Urothelium cell line (cell line): ENCODE data around the gene SYNGAP1.
"Not testable (repeated sequence)": the region's sequence is repeated elsewhere in the genome, so short reads cannot be mapped to it uniquely, and the experiment has no call there.

ENCODE experiments used
- DNase-seq: peaks from one replicate; pipeline ENCODE4 v3.0.0; 2011; ENCODE audit warnings: low spot score, mixed read lengths
- FAIRE-seq: peaks from 2 replicates; lab custom pipeline; 2011; peaks lifted over from hg19 to GRCh38; lab: Jason Lieb, UNC

Gene SYNGAP1

GRCh38 chr6:33419580-33420490 lies at the start of gene SYNGAP1:
SYNGAP1 (plus strand) TSS chr6:33420065; CDS start chr6:33420265, 200 bp downstream.
- no peak for DNase-seq
- no peak for FAIRE-seq

DNA sequence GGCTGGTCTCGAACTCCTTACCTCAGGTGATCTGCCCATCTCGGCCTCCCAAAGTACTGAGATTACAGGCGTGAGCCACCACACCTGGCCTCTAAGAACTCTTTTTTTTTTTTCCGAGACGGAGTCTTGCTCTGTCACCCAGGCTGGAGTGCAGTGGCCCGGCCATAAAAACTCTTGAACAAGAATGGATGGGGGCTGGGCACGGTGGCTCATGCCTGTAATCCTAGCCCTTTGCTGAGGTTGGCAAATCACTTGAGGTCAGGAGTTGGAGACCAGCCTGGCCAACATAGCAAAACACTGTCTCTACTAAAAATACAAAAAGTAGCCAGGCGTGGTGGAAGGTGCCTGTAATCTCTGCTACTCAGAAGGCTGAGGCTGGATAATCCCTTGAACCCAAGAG lies 48.0 kb upstream of the SYNGAP1 start:
- FAIRE-seq, DNase-seq: not testable (repeated sequence)

GRCh38 chr6:33372526-33373123 lies 47.2 kb upstream of the SYNGAP1 start:
- DNase-seq (no peak), FAIRE-seq (no peak)

DNA sequence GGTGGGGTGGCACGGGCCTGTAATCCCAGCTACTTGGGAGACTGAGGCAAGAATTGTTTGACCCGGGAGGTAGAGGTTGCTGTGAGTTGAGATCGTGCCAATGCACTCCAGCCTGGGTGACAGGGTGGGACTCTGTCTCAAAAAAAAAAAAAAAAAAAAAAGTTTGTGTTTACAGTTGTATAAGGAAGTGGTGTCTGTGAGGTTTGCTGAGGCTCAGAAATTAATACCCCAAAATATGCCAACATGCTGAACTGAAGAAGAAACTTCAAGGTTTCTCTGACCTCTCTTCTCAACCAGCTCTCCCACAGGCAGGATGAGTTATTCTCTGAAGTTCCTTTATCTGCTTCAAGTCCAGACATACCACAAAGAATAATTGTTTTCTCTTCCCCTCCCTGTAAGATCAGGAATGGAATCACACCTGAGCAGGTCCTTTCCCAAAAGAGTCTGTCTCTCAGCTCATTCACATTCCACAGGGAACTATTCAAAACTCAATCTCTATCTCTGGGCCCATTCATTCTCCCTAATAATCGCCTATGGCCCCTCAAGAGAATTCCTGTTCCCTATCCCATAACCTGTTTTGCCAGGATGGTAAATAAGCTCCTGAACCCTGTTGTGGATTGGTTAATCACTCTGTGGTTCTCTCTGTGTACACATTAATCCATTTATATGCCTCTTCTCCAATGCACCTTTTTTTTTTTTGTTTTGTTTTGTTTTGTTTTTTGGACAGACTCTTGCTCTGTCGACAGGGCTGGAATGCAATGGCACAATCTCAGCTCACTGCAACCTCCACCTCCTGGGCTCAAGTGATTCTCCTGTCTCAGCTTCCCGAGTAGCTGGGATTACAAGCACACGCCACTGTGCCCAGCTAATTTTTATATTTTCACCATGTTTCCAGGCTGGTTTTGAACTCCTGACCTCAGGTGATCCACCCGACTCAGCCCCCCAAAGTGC lies 45.6 kb upstream of the SYNGAP1 start:
- no peak for DNase-seq
- FAIRE-seq, result no peak

DNA sequence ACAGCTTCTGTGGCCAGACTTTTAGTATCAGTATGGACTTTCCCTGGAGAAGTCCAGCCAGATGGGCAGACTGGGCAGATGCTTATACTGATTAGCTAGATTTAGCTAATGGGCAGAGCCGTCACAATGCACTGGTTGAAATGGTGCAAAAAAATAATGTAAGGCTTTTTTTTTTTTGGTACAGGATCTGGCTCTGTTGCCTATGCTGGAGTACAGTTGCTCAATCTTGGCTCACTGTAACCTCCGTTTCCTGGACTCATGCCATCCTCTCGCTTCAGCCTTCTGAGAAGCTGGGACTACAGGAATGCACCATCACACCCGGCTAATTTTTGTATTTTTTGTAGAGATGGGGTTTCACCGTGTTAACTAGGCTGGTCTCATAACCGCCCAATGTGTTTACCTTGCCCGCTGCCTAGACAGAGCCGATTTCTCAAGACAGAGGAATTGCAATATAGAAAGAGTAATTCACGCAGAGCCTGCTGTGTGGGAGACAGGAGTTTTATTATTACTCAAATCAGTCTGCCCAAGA lies 44.7 kb upstream of the SYNGAP1 start:
- FAIRE-seq (no peak), DNase-seq (no peak)

DNA sequence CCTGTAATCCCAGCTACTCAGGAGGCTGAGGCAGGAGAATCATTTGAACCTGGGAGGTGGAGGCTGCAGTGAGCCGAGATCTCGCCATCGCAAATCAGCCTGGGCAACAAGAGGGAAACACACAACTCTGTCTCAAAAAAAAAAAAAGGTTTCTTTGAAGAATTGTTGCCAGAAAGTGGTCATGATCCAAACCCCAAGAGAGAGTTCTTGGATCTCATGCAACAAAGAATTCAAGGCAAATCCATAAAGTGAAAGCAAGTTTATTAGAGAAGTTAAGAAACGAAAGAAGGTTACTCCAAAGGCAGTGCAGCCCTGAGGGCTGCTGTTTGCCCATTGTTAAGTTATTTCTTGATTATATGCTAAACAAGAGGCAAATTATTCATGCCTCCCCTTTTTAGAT lies 42.7 kb upstream of the SYNGAP1 start:
- no peak for FAIRE-seq

DNA sequence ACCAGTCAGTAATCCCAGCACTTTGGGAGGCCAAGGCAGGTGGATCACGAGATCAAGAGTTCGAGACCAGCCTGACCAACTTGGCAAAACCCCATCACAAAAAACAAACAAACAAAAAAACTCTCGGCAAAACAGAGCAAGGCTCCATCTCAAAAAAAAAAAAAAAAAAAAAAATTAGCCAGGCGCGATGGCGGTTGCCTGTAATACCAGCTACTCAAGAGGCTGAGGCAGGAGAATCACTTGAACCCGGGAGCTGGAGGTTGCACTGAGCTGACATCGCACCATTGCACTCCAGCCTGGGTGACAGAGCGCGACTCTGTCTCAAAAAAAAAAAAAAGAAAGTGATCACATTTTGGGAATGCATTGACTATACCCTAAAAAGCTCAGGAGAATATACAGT lies 40.7 kb upstream of the SYNGAP1 start:
- not testable (repeated sequence) for DNase-seq, FAIRE-seq

More for the DNA sequence above, 42.7 kb upstream of the SYNGAP1 start:
- DNase-seq, result no peak

GRCh38 chr6:33380272-33380981 lies 39.4 kb upstream of the SYNGAP1 start:
- DNase-seq (no peak), FAIRE-seq (no peak)

DNA sequence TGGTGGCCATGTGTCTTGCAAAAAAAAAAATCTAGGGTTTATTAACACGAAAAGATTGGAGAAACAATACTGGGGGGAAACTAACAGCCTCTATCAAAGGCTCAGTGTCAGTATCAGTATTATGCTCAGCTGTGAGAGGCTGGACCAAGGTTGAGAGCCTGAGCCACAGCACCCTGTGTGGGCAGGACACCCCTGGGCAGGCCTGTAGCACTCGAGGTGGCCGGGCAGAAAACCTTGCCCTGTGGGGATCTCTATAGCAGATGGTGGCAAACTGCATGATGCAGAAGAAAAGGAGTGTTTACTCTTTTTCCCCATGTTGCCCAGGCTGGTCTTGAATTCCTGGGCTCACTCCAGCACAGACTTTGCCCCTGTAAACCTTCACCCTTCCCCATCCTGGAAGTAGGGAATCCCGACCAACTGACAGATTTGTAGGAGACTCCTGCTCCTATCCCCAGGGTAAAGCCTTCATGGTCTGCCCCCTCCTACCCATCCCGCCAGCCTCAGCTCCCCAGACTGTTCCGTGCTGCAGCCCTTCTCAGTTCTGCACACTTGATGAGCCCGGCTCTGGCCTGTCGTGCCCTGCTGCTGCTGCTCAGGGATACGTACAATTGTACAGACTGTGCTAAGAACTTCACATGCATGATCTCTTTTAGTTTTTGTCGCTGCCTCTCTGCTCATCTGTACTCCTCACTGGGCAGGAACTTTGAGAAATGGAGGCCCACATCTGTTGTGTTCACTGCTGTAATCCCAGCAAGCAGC lies 36.3 kb upstream of the SYNGAP1 start:
- FAIRE-seq (no peak), DNase-seq (no peak)

DNA sequence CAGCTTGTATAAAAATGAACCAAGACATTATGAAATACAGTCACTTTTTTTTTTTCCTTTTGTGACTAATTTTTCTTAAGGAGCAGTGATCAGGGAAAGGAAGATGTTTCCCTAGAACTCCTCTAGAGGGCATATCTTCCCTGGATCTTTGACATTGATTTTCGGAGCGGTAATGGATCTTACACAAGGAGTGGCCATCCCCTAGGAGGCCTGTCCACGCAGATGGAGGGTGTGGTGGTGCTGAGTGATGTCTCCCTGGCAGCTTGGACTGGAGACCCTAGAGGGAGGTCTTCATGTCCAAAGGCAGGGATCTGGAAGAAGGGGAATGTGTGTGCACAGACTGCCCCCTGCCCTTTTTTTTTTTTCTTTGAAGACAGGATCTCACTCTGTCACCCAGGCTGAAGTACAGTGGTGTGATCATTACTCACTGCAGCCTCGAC lies 35.3 kb upstream of the SYNGAP1 start:
- FAIRE-seq (no peak), DNase-seq (peak; percentile 64)

DNA sequence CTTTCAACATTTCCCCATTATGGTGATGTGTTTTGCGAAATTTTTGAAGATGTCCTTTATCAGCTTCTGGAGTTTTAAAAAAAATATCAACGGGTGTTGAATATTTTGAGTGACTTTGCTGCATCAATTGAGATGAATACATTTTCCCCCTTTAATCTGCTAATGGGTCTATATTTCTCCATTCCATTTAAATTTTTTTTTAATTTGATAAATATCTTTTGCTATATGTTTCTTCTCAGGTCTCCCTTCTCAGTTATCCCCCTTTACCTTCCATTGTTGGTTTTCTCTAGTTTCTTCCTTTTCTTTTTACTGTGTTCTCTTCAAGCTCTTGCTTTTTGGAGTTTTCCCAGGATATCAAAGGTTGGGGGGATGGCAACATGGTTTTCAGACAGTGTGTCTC lies 29.7 kb upstream of the SYNGAP1 start:
- no peak for FAIRE-seq
- no peak for DNase-seq

DNA sequence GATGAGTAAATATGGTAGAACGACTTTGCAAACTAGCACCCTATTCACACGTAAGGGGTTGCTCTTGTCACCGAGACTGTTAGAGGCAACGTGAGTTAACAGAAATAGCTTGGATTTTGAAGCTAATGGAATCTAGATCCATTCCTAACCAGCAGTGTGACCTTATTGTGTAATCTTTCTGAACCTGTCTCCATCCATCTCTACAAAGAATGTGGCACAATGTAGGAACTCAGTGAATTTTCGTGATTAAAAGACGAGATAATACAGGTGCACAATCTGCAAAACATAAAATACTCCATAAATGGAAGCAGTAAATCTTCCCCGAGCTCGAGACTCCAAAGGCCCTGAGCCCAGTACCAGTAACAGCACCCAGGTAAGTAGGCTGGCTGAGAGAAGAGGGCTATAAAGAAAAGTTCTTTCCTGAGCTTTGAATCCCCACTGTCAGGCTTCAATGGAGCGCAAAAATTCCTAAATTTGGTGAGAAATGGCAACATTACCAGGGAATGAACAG lies 29.0 kb upstream of the SYNGAP1 start:
- DNase-seq (no peak), FAIRE-seq (no peak)

DNA sequence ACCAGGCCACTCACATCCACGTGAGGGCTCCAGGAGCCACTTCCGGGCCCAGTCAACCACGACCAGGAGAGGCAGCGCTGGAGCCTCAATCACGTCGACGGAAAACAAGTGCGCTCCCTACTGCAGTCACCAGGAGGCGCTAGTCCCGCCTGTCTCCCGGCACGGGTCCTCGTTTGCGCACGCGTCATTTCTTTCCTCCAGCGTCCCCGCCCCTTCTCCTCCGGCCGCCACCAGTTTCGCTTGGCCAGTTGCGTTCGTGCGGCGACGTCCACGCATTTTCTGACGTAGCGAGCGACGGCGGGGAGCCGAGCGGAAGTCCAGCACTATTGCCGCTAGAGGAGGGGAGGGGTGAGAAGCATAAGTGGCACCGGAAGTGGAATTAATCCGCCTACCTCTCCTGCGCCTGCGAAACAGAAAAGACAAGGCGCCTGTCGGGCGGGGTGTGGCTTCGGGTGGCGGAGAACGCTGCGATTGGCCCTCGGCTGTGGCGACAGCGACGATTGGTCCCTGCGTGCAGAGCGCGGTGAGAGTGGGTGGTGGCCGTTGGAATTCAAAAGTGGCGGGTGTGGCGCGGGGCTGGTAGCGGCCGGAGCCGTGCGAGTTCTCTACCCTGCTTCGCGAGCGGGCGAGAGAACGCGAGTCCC lies 28.5 kb upstream of the SYNGAP1 start, which contains the start of gene KIFC1:
TSS of gene KIFC1 (plus strand) at position 546 of the 644 bp plus-strand sequence. CDS start 163 bp downstream, outside the sequence.
- FAIRE-seq, result peak; percentile 63
- peak; percentile 96 for DNase-seq

DNA sequence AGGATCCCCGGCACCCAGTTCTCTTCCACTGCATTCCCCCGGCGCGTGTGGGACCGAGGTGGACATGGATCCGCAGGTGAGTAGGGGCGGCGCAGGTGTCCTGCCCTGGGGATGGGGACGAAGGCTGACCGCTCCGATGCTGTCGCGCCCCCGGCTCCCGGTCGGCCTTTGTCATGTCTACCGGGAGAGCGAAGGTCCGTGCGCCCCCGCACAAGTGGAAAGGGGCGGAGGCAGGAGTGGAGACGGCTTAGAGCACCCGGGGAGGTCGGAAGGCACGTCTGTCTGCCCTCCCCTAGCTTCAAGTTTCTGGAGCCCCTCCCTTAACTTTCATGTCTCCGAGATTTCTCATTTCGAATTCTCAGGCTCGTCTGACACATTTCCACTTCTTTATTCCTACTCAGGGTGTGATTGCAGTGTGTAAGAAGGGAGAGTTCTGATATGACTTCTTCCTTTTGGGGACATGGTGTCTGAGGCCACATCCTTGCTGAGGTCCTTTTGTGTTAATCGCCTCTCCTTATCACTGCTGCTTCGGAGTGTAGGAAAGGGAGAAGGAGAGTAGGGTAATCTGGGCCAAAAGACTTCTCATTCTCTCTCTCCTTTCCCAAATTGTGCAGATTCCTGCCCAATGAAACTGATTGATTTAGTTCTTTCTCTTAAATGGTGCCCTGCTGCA lies 27.8 kb upstream of the SYNGAP1 start:
- DNase-seq (peak; percentile 21), FAIRE-seq (no peak)

DNA sequence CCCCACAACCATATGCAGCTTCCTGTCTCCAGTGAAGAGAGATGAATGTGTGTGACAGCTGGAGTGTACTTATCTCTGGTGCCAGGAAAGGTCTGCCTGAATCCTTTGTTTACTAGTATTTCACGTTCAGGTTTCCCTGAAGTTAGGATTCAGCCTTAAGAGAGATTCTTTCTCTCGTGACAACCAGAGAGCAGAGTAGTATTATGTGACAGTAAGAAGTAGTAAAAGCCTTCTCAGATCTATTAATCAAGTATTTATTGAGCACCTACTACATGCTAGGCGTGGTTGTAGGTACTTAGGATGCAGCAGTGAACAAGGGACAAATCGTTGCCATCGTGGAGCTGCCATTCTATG lies 27.3 kb upstream of the SYNGAP1 start:
- no peak for DNase-seq
- no peak for FAIRE-seq

GRCh38 chr6:33392979-33393378 lies 26.9 kb upstream of the SYNGAP1 start:
- FAIRE-seq (no peak), DNase-seq (no peak)

DNA sequence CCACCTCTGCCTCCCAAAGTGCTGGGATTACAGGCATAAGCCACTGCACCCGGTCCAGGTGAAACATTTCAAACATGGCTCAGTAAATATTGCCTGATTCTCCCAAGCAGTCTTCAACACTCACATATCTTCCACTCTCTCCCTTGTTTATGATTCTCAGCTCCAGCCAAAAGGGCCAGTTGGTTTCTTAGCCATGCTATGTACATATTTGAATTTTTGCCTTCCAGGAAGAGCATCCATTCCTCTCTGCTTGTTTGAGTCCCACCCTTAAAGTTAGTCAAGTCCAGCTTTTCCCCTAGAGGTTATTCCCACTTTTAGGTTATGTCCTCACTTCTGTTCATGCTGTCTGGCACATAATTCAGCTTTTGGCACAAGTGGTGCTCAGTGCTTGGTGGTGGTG lies 22.3 kb upstream of the SYNGAP1 start:
- no peak for DNase-seq
- FAIRE-seq, result no peak

DNA sequence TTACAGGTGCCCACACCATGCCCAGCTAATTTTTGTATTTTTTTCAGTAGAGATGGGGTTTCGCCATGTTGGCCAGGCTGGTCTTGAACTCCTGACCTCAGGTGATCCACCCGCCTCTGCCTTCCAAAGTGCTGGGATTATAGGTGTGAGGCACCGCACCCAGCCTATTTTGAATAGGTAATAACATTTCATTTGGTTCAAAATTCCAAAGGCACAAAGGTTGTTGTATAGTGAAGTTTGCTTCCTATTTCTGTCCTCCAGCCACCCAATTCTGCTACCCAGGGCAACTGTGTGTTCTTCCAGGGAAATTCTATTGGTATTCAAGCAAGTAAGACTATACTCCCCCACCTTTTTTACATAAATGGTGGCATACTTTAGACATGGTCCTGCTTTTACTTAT lies 21.3 kb upstream of the SYNGAP1 start:
- not testable (repeated sequence) for FAIRE-seq, DNase-seq
